Trophoblast cell (in vitro differentiated cells and primary cell): ENCODE data around the gene PHPT1.

ENCODE experiments used
- DNase-seq, 2 donors: peaks; one replicate each; pipeline ENCODE4 v3.0.0-alpha.2; 2016
- H2AFZ ChIP-seq: 2 replicates; pipeline ENCODE4 v1.6.1; 2013; ENCODE audit warnings: low read length, moderate library complexity, mild to moderate bottlenecking; ENCODE audit not compliant: insufficient read depth, poor library complexity
- H2AK5ac ChIP-seq: 2 replicates; pipeline ENCODE4 v1.6.1; 2013; ENCODE audit warnings: mild to moderate bottlenecking, low read length
- H2BK120ac ChIP-seq: 2 replicates; pipeline ENCODE4 v1.6.1; 2013; ENCODE audit warnings: low read length, mild to moderate bottlenecking, moderate library complexity; ENCODE audit not compliant: insufficient read depth, poor library complexity
- H2BK12ac ChIP-seq: 2 replicates; pipeline ENCODE4 v1.6.1; 2013; ENCODE audit warnings: mild to moderate bottlenecking, low read length, moderate library complexity
- H2BK5ac ChIP-seq: 2 replicates; pipeline ENCODE4 v1.6.1; 2013; ENCODE audit warnings: low read length, low read depth, moderate library complexity, mild to moderate bottlenecking; ENCODE audit not compliant: poor library complexity
- H3K14ac ChIP-seq: 2 replicates; pipeline ENCODE4 v1.6.1; 2013; ENCODE audit warnings: mild to moderate bottlenecking, low read length
- H3K18ac ChIP-seq: 2 replicates; pipeline ENCODE4 v1.6.1; 2013; ENCODE audit warnings: mild to moderate bottlenecking, low read length
- H3K23ac ChIP-seq: 2 replicates; pipeline ENCODE4 v1.6.1; 2013; ENCODE audit warnings: low read length
- H3K27ac ChIP-seq: 2 replicates; pipeline ENCODE4 v1.5.1; 2013; ENCODE audit warnings: low read depth, mild to moderate bottlenecking, inconsistent platforms, low read length, moderate library complexity
- H3K27me3 ChIP-seq: 2 replicates; pipeline ENCODE4 v1.6.1; 2013; ENCODE audit warnings: inconsistent platforms, mild to moderate bottlenecking, low read length, moderate library complexity; ENCODE audit not compliant: insufficient read depth
- H3K36me3 ChIP-seq, 2 experiments: 1 replicate in 1 of 2; 2 replicates in 1 of 2; pipeline ENCODE4 v1.6.1; 2013; ENCODE audit warnings: low read length in 2 of 2, mild to moderate bottlenecking in 2 of 2, moderate library complexity in 1 of 2; ENCODE audit not compliant: insufficient read depth in 2 of 2, control insufficient read depth in 1 of 2
- H3K4ac ChIP-seq: 2 replicates; pipeline ENCODE4 v1.6.1; 2013; ENCODE audit warnings: low read depth, mild to moderate bottlenecking, low read length, moderate library complexity
- H3K4me1 ChIP-seq, 2 experiments: 1 replicate in 1 of 2; 2 replicates in 1 of 2; pipeline ENCODE4 v1.6.1; 2013; ENCODE audit warnings: low read length in 2 of 2, mild to moderate bottlenecking in 2 of 2, moderate library complexity in 1 of 2; ENCODE audit not compliant: insufficient read depth in 2 of 2, control insufficient read depth in 1 of 2
- H3K4me2 ChIP-seq: 2 replicates; pipeline ENCODE4 v1.6.1; 2013; ENCODE audit warnings: inconsistent platforms, mild to moderate bottlenecking, low read length, moderate library complexity
- H3K4me3 ChIP-seq: 2 replicates; pipeline ENCODE4 v1.5.1; 2013; ENCODE audit warnings: mild to moderate bottlenecking, low read depth, low read length, inconsistent platforms
- H3K79me1 ChIP-seq: one replicate; pipeline ENCODE4 v1.6.1; 2013; ENCODE audit warnings: low read length
- H3K79me2 ChIP-seq: 2 replicates; pipeline ENCODE4 v1.6.1; 2013; ENCODE audit warnings: low read length, mild to moderate bottlenecking; ENCODE audit not compliant: control insufficient read depth, insufficient read depth, poor library complexity
- H3K9ac ChIP-seq: 2 replicates; pipeline ENCODE4 v1.6.1; 2013; ENCODE audit warnings: mild to moderate bottlenecking, low read length
- H3K9me3 ChIP-seq: 2 replicates; pipeline ENCODE4 v1.6.1; 2013; ENCODE audit warnings: low read depth, mild to moderate bottlenecking, control low read depth, inconsistent platforms, low read length; ENCODE audit not compliant: insufficient read depth
- H4K12ac ChIP-seq: 2 replicates; pipeline ENCODE4 v1.6.1; 2013; ENCODE audit warnings: low read depth, mild to moderate bottlenecking, low read length, moderate library complexity
- H4K8ac ChIP-seq: 2 replicates; pipeline ENCODE4 v1.6.1; 2013; ENCODE audit warnings: low read depth, mild to moderate bottlenecking, low read length, moderate library complexity
- H4K91ac ChIP-seq: one replicate; pipeline ENCODE4 v1.6.1; 2013; ENCODE audit warnings: low read depth, mild to moderate bottlenecking, low read length, moderate library complexity
- WGBS: extraction: QIAGEN DNeasy Blood & Tissue Kit; methylation state at CpG from one replicate; pipeline ENCODE4 v1.1.7; 2013; ENCODE audit warnings: missing lambda C conversion rate; ENCODE audit not compliant: insufficient read length, insufficient coverage; ENCODE audit errors: extremely low coverage; 5-methylcytosine and 5-hydroxymethylcytosine counted together

Gene PHPT1

GRCh38 chr9:136855461-136856078 is 6.4 kb downstream of the PHPT1 start:
- H4K8ac ChIP-seq: no peak overlapping the region
- H3K14ac ChIP-seq: no peak overlapping the region
- no peak overlapping the region for H4K91ac ChIP-seq
- H2BK5ac ChIP-seq: no peak overlapping the region
- H3K9me3 ChIP-seq: peaks cover 5% of the 10 kb centered on the region
- no peak overlapping the region for H3K9ac ChIP-seq
- no peak overlapping the region for H3K18ac ChIP-seq
- no peak overlapping the region for H2BK120ac ChIP-seq
- H3K4ac ChIP-seq: no peak overlapping the region
- no peaks in the 10 kb centered on the region for H3K27me3 ChIP-seq
- no peaks in the 10 kb centered on the region for H3K79me2 ChIP-seq
- no peak overlapping the region for H3K4me2 ChIP-seq
- H2AK5ac ChIP-seq: no peak overlapping the region
- H3K4me3 ChIP-seq: no peak overlapping the region
- DNase-seq: no peak
- H2BK12ac ChIP-seq: no peak overlapping the region
- H3K23ac ChIP-seq: no peak overlapping the region
- H3K4me1 ChIP-seq: peaks cover 5 to 8% of the 10 kb centered on the region in 2 experiments
- H3K79me1 ChIP-seq: no peaks in the 10 kb centered on the region
- H2AFZ ChIP-seq: no peak overlapping the region
- peaks cover 32 to 34% of the 10 kb centered on the region in 2 experiments for H3K36me3 ChIP-seq
- no CpG with 5 or more reads among the region's 26 CpGs for WGBS
- no peak overlapping the region for H4K12ac ChIP-seq
- H3K27ac ChIP-seq: no peak overlapping the region

GRCh38 chr9:136856079-136856476 is 6.9 kb downstream of the PHPT1 start:
- Histone ChIP-seq H3K9me3 (peaks cover 5% of the 10 kb centered on the region), H3K4me1 (peaks cover 3 to 8% of the 10 kb centered on the region in 2 experiments), H4K8ac (no peak overlapping the region), H3K14ac (no peak overlapping the region), H3K27me3 (no peaks in the 10 kb centered on the region), H3K18ac (no peak overlapping the region), H3K4me3 (no peak overlapping the region), H2BK5ac (no peak overlapping the region), H3K4me2 (no peak overlapping the region), H3K27ac (no peak overlapping the region), H2BK12ac (no peak overlapping the region), H3K79me2 (no peaks in the 10 kb centered on the region), H2BK120ac (no peak overlapping the region), H3K79me1 (no peaks in the 10 kb centered on the region), H2AFZ (no peak overlapping the region), H3K36me3 (peaks cover 32 to 34% of the 10 kb centered on the region in 2 experiments), H4K91ac (no peak overlapping the region), H3K23ac (no peak overlapping the region), H3K4ac (no peak overlapping the region), H4K12ac (no peak overlapping the region), H3K9ac (no peak overlapping the region), H2AK5ac (no peak overlapping the region)
- WGBS: no CpG with 5 or more reads among the region's 15 CpGs
- no peak for DNase-seq

- H3K4me2 ChIP-seq: no peak overlapping the region
- no peaks in the 10 kb centered on the region for H3K79me2 ChIP-seq
- peaks cover 32 to 34% of the 10 kb centered on the region in 2 experiments for H3K36me3 ChIP-seq
- H2AFZ ChIP-seq: no peak overlapping the region
- H4K91ac ChIP-seq: no peak overlapping the region
- no peak overlapping the region for H2BK120ac ChIP-seq
- no peak overlapping the region for H3K4ac ChIP-seq
- peaks cover 3 to 8% of the 10 kb centered on the region in 2 experiments for H3K4me1 ChIP-seq
- no peak overlapping the region for H4K8ac ChIP-seq
- no peak overlapping the region for H3K27ac ChIP-seq
- H2AK5ac ChIP-seq: no peak overlapping the region
- no peak overlapping the region for H4K12ac ChIP-seq
- no peaks in the 10 kb centered on the region for H3K79me1 ChIP-seq
- no peak overlapping the region for H3K4me3 ChIP-seq
- H3K9me3 ChIP-seq: peaks cover 3% of the 10 kb centered on the region
- H3K23ac ChIP-seq: no peak overlapping the region
- H3K14ac ChIP-seq: no peak overlapping the region
- WGBS: no CpG with 5 or more reads among the region's 14 CpGs
- H3K27me3 ChIP-seq: no peaks in the 10 kb centered on the region
- H3K18ac ChIP-seq: no peak overlapping the region
- no peak overlapping the region for H3K9ac ChIP-seq
- H2BK5ac ChIP-seq: no peak overlapping the region
- DNase-seq: no peak
- no peak overlapping the region for H2BK12ac ChIP-seq
Observed at GRCh38 chr9:136856541-136857141, 7.4 kb downstream of the PHPT1 start.

- WGBS: no CpG with 5 or more reads among the region's 19 CpGs
- no peak overlapping the region for H2BK5ac ChIP-seq
Observed at GRCh38 chr9:136857166-136857565, 8.0 kb downstream of the PHPT1 start.

More at GRCh38 chr9:136857166-136857565, 8.0 kb downstream of the PHPT1 start:
- H4K91ac ChIP-seq: no peak overlapping the region
- H3K4me2 ChIP-seq: no peak overlapping the region
- H3K27me3 ChIP-seq: no peaks in the 10 kb centered on the region
- H3K18ac ChIP-seq: no peak overlapping the region
- H3K9ac ChIP-seq: no peak overlapping the region
- H3K4me3 ChIP-seq: no peak overlapping the region
- no peak overlapping the region for H4K8ac ChIP-seq
- no peak overlapping the region for H4K12ac ChIP-seq
- H2BK120ac ChIP-seq: no peak overlapping the region
- peaks cover 37% of the 10 kb centered on the region in 2 experiments for H3K36me3 ChIP-seq
- H3K27ac ChIP-seq: no peak overlapping the region
- DNase-seq: no peak
- no peak overlapping the region for H2BK12ac ChIP-seq
- H3K9me3 ChIP-seq: peaks cover 3% of the 10 kb centered on the region
- H3K23ac ChIP-seq: no peak overlapping the region
- no peak overlapping the region for H3K4ac ChIP-seq
- no peak overlapping the region for H3K14ac ChIP-seq
- H2AK5ac ChIP-seq: no peak overlapping the region
- H3K79me1 ChIP-seq: no peaks in the 10 kb centered on the region
- H3K79me2 ChIP-seq: no peaks in the 10 kb centered on the region
- H2AFZ ChIP-seq: no peak overlapping the region
- H3K4me1 ChIP-seq: peaks cover 3 to 8% of the 10 kb centered on the region in 2 experiments
